ENCODE data around the gene KRTCAP2. TPM values are rescaled to one million over a fixed set of nuclear protein-coding genes. Genes with fewer than 3 reads are reported as not detected.

KRTCAP2 gene
- total RNA-seq, 4 donors from 2014 or later = 65.0 to 155 (median 81.9) TPM

DNA sequence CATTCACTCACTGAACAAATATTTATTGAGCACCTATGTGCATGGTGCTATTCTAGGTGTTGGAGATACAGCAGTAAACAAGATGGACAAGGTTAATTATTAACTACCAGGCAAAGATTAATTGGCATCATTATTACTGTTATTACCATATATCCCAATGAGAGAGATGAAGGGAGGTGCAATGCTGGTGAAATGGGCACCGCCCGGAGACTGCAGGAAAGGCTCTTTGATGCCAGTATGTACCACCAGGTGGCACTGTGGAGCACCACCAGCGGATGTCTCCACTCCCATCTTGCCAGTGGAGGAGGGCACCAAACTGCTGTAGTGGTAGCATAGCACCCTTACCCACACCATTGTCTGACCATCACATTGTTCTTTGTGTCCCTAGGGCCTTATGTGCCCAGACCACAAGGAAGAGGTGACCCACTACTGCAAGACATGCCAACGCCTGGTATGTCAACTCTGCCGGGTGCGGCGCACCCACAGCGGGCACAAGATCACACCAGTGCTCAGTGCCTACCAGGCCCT lies 3.5 kb upstream of the KRTCAP2 start:
- TF ChIP-seq CTCF (IDR thresholded peaks at IDR 0.05; ENCODE audit: low read depth) = no peak

GRCh38 chr1:155175927-155176371 lies 2.8 kb upstream of the KRTCAP2 start:
- no peak for TF ChIP-seq CTCF (IDR thresholded peaks at IDR 0.05; ENCODE audit: low read depth)

DNA sequence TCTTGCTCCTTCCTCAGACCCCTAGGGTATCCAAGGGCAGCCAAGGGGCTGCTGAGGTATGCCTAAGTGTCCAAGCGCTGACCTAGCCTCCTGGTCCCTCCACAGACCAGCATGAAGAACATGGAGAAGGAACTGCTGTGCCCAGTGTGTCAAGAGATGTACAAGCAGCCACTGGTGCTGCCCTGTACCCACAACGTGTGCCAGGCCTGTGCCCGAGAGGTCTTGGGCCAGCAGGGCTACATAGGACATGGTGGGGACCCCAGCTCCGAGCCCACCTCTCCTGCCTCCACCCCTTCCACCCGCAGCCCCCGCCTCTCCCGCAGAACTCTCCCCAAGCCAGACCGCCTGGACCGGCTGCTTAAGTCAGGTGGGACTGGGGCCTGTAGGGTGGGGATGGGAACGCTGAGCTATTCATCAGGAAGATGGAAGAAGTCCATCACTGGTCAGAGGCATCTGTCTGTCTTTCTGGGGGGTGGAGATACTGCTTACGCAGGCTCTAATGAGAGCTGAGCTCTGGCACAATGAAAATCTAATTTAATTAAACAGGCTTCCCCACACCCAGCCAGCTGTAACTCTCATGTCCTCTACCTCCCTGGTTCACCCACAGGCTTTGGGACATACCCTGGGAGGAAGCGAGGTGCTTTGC lies 2.3 kb upstream of the KRTCAP2 start:
- TF ChIP-seq CTCF (IDR thresholded peaks at IDR 0.05; ENCODE audit: low read depth) = no peak

DNA sequence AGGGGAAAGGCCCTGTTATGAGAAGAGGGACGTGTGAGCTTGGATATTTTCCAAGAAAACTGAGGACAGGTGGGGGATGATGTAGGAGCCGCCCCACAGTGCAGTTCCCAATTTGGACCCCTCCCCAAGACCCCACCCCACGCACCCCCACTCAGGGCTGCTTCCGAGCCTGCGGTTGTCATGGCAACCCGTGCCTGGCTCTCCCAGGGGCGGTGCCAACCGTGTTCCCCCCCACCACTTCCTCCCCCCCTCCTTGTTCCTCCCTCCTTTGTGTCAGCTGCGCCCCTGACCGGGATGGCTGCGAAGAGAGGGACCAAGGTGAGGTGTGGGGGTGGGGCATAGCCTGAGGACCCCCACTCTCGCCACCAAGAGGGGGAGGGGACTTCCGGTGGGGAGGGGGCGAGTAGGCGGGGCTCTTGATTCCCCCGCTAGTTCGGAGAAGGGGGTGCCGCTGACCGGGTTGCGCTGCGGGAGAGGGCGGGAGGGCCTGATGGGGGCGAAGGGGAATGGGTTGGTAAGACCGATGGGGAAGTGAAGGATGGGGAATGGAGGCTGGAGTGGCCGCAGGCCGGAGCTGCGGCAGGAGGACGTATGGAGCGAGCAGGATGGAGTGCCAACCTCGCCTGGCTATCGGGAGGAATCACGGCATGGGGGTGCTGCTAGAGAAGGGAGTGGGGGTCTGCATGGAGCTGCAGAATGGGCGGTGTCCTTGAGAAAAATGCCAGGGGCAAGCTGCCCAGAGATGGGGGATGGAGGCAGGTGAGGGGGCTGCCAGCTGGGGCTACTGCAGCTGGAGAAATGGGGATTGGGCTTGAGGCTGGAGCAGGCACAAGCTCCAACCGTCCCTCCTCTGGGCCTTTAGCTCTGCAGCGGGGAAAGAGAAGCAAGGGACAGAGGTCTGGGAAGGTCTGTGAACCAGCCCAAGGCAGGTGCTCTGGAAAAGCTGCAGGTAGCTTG lies 1.5 kb upstream of the KRTCAP2 start:
- no peak for TF ChIP-seq CTCF (IDR thresholded peaks at IDR 0.05; ENCODE audit: low read depth)

- no peak for TF ChIP-seq CTCF (IDR thresholded peaks at IDR 0.05; ENCODE audit: low read depth)
These were observed 597 bp upstream of the KRTCAP2 start, which contains the start of gene TRIM46 for GRCh38 chr1:155173478-155174323. Gene TRIM46 (plus strand): TSS chr1:155173849. CDS start chr1:155173967, 118 bp downstream.

DNA sequence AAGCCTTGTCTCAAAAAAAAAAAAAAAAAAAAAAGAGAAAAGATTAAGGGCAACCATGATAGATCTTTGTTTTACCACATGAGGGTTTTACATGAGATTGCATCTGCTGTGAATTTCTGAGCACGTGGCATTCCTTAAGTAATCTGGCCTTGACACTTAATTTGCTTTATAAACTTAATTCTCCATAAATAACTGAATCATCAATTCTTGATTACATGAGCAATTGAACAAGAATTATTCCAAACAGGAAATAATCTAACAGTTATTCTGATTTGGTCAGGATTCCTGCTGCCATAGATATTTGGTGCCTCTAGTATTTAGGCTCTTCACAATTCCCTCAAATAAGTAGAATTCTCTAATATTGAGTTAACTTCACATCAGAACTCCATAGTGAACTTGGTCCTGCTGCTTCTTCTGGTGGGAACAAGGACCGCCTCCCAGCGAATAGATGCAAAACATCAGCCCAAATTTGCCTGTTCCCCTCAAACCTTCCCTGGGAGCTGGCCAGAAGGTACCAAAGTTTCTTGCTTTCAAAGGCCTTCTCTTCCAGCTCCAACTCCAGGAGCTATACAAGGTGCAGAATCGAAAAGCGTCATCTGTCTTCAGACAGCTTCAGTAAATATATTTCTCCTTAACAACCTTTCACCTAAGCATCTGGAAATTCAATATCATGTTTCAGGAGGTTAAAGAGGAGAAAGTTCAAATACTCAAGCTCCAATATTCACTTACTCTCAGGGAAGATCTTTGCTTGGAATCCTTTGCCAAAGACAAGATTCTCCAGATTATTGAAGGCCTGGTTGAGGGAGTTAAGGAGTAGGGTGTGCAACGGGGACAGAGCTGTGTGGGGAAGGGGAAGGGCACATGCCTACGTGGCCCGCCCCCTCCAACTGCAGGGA lies 1.0 kb downstream of the KRTCAP2 start:
- TF ChIP-seq CTCF (IDR thresholded peaks at IDR 0.05; ENCODE audit: low read depth) = no peak

All from subcutaneous adipose tissue (tissue), 4 donors.